Activated effector memory CD4-positive, alpha-beta T cell treated with Interleukin-2 at 50 U/mL for 16 hours (primary cell): ENCODE data around the gene CHRNB2.
A peak's percentile ranks its signal among the peaks of the same experiment; 100 is the strongest.

Source experiments
- DNase-seq: peaks from one replicate; pipeline ENCODE4 v3.0.0-alpha.2; 2020

Gene CHRNB2

DNA sequence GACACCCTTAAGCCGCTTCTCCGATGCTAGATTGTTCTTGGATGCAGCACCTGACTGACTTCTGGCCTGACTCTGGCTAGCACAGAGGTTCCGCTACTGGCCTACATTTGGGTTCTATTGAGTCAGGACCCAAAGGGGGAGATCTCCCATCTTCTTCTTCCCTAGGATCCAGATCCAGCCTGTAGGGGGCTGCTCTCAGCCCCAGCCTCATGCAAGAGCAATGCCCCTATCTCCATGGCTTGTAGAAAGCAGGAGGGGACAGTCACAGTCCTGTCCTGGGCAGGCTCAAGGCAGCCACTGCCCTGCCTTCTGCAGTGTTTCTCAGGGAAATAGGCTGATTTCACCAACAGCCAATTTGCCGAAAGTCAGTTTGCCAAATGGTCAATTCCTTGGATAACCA is 46.7 kb downstream of the CHRNB2 start:
- no peak for DNase-seq

DNA sequence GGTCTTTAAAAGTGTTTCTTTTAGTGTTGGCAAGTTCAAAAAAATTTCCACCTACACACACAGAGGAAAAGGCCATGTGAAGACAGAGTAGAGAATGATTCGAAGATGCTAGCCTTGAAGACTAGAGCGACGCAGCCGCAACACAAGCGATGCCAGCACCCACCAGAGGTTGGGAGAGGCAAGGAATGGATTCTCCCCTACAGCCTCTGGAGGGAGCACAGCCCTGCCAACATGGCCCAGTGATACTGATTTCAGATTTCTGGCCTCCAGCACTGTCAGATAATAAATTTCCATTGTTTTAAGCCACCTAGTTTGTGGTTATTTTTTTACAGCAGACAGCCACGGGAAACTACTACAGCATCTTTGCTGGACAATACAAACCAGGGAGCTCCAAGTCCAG is 47.3 kb downstream of the CHRNB2 start:
- DNase-seq = no peak

DNA sequence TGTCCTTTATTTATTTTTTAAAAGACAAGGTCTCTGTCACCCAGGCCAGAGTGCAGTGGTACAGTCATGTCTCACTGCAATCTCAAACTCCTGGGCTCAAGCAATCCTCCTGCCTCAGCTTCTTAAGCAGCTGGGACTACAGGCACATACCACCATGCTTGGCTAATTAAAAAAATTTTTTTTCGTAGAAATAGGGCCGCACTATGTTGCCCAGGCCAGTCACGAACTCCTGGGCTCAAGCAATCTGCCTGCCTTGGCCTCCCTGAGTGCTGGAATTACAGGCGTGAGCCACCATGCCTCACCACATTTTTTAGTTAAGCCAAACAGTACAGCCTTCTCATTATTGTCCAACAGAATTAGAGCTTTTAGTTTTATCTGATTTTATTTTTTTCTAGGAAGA is 47.8 kb downstream of the CHRNB2 start:
- no peak for DNase-seq

DNA sequence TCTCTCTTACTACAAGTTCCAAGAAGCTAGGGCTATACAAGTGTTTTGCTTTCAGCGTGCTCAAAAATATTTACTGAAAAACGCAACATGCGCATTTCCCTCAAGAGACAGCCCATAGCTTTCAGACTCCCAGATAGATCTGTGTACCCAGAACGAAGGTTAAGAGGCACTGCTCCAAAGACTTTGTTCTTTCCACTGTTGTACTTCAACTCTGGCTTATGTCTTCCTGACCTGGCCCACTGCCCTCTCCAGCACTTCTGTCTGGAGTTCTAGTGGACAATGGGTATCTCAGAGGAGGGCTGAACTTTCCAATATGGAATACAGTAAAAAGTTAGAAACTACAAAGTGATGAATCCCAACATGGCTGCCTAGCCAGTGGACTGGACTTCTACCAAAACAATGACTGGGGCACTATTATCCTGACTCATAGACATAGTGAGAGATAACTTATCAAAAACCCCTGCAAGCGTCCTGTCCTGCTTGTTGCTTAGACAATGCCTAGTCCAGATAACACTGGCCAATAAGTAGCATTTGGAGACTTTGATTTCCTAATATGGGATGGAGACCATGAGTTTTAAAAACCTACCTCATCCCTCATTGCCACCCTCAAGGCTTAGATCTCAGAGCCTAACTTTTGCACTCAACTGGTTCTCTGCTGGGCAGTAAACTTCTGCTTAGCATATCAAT is 49.2 kb downstream of the CHRNB2 start:
- no peak for DNase-seq

DNA sequence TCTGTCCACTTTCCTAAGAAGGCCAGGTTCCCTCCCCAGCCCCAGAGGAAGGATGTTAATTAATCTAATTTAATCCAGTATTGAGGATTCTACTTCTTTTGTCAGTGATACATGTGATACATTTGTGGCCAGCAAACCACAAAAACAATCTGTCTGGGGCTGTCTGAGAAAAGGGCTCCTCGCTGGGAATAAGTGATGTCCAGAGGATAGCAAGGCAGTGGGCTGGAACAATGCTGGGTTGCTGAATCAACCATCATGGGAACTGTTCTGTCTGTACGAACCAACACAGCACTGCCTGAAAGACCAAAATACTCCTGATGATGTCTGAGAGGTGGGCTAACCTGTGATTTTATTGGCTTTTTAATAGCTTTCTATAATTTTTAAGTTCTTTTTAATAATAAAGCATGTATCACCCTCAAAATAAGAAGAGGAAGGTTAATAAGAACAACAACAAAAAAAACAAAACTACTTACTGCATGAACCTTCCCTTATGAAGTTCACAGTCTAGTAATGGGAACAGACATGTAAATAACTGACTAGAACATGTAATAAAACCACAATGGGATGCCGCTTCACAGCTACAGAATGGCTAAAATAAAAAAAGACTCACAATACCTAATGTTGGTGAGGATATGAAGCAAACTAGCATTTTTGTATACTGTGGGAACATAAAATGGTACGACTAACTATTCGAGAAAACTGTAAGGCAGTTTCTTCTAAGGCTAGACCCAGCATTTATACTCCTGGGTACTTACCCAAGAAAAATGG is 51.8 kb downstream of the CHRNB2 start:
- no peak for DNase-seq

DNA sequence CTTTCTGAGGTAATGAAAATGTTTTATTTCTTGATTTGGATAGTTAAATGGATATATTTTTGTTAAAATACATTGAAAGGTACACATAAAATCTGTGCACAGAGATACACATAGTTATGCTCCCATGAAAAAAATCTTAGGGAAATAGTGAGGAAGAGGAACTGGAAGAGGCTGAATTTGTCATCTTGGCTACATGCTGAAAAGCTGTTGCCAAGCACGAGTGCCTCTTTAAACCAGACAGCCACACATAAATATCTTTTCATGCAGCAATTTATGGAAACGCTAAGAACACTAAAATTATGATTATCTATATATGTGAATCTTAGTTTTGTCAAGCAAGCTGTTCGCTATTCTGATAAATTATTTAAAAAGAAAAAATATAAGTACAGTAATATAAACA is 53.2 kb downstream of the CHRNB2 start:
- DNase-seq = no peak

DNA sequence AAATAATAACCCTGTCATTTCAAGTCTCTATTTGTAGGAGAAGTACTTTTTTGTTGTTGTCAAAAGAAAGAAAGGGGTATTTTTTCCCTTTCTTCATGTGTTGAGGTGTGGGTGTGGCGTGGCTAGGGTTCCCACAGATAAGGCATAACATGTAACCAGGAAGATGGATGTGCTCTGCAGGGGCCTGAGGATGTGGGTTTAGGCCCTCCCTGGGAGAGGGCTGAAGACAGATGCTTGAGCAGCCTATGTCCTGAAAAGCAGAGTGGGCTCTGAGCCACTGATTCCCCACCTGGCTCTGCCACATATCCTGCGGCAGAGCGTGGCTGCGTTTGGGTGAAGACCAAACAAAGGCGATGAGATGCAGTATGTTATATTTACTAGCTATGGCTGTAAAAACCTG is 54.3 kb downstream of the CHRNB2 start:
- DNase-seq = no peak

DNA sequence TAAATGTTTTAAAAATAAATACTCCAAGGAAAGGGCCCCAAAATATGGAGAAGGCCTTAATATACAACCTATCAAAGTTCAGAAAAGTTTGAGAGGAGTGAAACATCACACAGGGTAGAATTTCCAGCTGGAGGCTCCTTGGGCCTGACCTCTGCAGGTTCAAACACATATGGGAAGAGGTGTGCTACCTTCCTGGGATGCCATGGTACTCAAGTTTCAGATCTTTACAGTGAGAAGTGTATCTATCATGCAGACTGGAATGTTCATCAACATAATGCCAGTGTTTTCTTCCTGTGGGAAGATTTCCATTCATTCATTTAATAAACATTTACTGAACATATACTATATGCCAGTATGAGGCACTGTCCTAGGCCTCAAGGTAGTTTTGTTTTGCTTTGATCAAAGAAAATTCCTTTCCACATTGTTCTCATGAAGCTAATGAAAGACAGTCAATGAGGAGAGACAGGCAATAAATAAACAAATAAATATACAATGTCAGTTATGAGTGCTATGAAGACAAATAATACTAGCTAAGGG is 55.0 kb downstream of the CHRNB2 start:
- DNase-seq = no peak

DNA sequence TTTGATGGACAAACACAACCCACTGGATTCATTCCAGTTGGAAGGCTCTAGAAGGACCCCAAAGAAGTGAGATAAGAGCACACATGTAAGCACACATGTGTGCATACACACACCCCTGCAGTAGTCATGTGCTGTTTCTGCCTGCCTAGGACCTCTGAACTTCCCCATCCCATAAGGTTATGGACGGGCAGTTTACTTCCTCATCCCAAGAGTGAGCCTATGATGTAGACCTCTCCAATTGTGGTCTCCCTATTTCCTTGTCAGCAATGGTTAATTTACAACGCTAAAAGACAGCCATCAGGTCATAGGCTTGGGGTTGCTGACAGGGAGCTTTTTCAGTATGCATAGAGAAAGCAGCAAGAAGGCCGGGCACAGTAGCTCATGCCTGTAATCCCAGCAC is 55.8 kb downstream of the CHRNB2 start:
- DNase-seq = no peak

DNA sequence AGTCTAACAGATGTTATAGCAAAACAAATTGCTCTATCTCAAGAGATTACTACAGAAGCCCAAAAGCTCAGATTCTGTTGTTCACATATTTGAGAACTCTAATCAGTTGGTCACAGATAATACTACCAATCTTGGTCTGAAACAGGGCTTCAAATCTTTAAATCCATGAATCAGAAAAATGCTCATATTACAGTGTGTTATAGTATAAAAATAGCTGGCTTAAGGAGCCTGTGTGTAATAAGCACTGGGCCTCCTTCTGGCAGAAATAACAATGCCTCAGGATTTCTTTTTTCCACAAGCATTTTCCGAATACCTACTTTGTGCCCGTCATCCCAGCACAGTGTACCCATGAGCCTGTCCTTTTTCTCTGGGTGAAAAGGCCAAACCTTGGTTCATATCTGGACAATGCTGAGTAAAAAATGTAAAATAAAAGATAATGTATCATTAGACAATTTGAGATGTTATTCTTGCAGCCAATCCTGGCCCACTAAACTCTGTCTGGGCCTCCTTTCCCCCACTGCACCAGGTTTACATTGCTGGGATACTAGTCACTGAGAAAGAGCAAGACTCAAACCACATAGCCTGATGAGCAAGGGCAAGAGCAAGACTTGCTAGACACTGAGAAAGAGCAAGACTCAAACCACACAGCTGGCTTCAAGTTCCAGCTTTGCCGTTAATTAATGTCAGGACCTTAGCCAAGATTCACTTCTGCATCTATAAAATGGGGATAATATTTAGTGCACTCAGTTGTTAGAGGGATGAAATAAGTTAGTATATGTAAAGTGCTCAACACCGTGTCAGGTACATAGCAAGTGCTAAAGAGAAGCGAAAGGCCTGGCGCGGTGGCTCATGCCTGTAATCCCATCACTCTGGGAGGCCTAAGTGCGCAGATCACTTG is 57.4 kb downstream of the CHRNB2 start:
- no peak for DNase-seq

DNA sequence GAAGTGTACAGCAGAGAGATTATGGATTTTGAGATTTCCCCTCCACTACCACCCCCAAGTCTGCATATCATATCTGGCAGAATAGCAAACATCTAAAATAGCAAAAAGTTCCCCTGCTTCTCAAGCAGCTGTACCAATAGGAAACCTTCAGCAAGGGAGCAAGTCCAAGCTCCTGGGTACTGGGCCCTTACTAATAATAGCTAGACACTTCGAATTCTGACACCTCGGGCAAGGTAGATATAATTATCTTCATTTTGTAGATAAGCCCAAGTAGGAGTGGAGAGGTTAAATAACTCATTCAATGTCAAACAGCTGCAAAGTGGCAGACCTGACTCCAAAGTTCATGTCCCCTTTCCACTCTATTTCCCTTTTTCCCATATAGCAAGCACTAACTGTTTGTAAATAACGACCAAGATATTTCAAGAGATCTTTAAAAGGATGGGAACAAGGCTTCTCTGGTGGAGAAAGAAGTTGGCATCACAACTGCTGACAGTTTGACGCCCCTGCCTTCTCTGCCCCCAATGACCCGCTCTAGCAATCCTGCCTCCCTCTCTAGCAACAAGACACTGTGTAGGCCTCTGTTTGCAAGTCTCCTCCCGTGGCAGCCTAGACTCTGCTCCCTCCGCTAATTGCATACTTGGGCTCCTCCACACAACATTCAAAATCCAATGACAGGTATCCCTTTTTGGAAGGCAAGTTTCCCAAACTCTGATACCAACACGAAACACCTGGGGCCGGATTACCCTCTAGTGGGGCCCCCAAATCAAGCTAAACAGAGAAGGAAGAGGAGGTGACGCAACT is 59.1 kb downstream of the CHRNB2 start:
- no peak for DNase-seq

DNA sequence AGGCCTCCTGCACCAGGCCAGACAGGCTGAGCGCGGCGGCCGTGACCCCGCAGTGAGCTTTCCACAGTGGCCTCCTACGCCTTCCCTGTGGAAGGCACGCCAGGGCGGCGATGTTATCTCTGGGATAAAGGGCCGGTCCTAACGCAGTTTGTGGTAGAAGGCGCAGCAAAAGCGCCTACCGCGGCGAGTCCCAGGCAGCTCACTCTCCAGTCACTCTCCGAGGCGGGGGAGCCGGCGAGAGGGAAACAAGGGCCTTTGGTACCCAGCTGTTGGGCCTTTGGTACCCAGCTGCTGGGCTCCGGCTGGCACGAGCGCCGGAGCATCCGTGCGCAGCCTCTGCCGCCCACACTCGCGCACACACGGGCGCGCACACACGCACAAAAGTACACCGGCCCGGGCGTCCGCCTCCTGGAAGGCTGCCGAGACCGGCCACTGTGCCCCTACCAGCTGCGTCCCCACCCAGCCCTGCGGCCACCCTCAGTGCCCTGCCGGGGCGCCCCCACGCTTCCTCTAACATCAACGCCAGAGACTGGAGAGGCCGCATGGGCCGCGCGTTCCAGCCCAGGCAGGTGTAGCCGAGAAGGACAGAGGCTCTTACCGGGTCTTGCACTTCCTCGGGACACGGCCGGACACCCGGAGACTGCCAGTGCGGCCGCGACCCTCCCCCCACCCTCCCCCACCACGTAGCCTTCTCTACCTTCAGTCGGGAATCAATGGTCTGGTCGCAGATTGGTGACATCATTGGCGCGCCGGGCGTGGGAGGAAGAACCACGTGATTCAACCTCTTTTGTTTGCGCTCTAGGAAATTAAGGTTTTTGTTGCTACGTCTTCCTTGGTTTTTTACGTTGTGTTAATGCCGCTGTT is 59.9 kb downstream of the CHRNB2 start:
- peak; percentile 78 for DNase-seq

DNA sequence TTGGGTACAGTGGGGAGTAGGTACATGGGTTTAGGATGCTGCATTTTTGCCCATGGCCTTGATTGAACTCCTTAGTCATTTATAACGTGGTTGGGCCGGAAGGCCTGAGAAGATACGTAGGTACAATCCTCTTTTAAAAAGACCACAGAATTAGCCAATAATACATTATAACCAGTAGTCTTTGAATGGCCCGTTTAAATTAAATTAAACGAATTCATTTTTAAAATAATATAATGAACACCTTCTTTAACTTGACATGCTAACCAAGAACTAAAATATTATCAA is 60.5 kb downstream of the CHRNB2 start:
- DNase-seq = no peak

DNA sequence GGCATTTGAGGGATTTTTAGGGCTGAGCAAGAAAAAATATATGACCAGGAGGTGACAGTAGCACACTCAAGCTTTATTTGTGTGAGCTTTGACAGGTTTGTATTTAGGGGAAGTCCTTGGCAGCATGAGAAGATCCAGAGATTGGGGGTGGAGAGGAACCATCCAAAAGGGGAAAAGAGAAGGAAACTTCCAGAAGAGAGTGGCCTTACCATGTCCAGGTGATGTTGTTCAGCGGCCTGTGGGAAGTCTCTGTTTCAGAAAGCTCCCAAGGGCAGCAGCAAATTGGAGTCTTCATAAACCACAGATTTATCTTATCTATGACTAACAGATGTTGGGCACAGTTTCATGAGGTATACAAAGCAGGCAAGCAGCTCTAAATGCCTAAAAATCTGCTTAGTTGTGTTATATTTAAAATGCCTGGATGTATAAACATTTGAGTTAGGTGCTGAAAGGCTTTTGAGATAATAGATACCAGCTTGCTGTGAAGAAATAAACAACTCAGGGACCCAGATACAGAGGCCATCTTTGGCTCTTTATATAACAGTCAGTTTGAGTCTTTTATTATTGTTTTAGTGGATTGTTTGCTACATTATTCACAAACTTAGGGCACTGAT is 61.6 kb downstream of the CHRNB2 start:
- DNase-seq = no peak
